HG03575 (cell line): ENCODE results near the gene ITM2C.

Experiments used
- ATAC-seq: cut with Tn5 transposase; IDR thresholded peaks from one replicate; pipeline ENCODE4 v1.9.1; 2021; ENCODE audit not compliant: unreplicated experiment, insufficient number of reproducible peaks, low FRiP score; ENCODE audit errors: extremely low read depth

The ITM2C gene

GRCh38 chr2:230864605-230865306 is at the start of gene ITM2C:
Gene ITM2C, plus strand, starts transcription at chr2:230864942. Its CDS starts 84 bp downstream, at chr2:230865026.
- no peak for ATAC-seq

GRCh38 chr2:230815088-230815487 is 49.7 kb upstream of the ITM2C start:
- no peak for ATAC-seq

GRCh38 chr2:230816735-230817134 is 48.0 kb upstream of the ITM2C start:
- no peak for ATAC-seq

- ATAC-seq: no peak
Observed at GRCh38 chr2:230819433-230819832, 45.3 kb upstream of the ITM2C start.

GRCh38 chr2:230821261-230821990 is 43.3 kb upstream of the ITM2C start:
- ATAC-seq: no peak

- no peak for ATAC-seq
Observed at GRCh38 chr2:230821991-230822520, 42.7 kb upstream of the ITM2C start.

GRCh38 chr2:230823264-230823964 is 41.3 kb upstream of the ITM2C start:
- ATAC-seq: no peak

GRCh38 chr2:230824406-230824978 is 40.2 kb upstream of the ITM2C start:
- no peak for ATAC-seq

- ATAC-seq: no peak
Observed at GRCh38 chr2:230825354-230825753, 39.4 kb upstream of the ITM2C start.

- no peak for ATAC-seq
Observed at GRCh38 chr2:230827774-230828271, 36.9 kb upstream of the ITM2C start.

- ATAC-seq: no peak
Observed at GRCh38 chr2:230828272-230828961, 36.3 kb upstream of the ITM2C start.

- no peak for ATAC-seq
Observed at GRCh38 chr2:230829293-230829692, 35.4 kb upstream of the ITM2C start.

- no peak for ATAC-seq
Observed at GRCh38 chr2:230829959-230830358, 34.8 kb upstream of the ITM2C start.

GRCh38 chr2:230830428-230830827 is 34.3 kb upstream of the ITM2C start:
- no peak for ATAC-seq

GRCh38 chr2:230840301-230840700 is 24.4 kb upstream of the ITM2C start:
- no peak for ATAC-seq

- no peak for ATAC-seq
Observed at GRCh38 chr2:230842473-230842872, 22.3 kb upstream of the ITM2C start.

GRCh38 chr2:230843132-230843531 is 21.6 kb upstream of the ITM2C start:
- ATAC-seq: no peak

- ATAC-seq: no peak
Observed at GRCh38 chr2:230846360-230846759, 18.4 kb upstream of the ITM2C start.
